Neural crest cell (in vitro differentiated cells): ENCODE measurements around the gene ATXN1L. TPM values are rescaled to one million over a fixed set of nuclear protein-coding genes. Genes with fewer than 3 reads are reported as not detected.

Experiments used
- DNase-seq: peaks from one replicate; pipeline ENCODE4 v3.0.0; 2021; ENCODE audit warnings: low read depth, mixed read lengths, low spot score
- H3K27ac Mint-ChIP-seq: one replicate; pipeline ENCODE4 v1.8.0; 2021; ENCODE audit warnings: mild to moderate bottlenecking, mixed read lengths; ENCODE audit not compliant: unreplicated experiment
- H3K27me3 Mint-ChIP-seq: 2 replicates; pipeline ENCODE4 v1.8.0; 2021; ENCODE audit warnings: low read depth, mild to moderate bottlenecking, mixed read lengths
- H3K36me3 Mint-ChIP-seq: 2 replicates; pipeline ENCODE4 v1.8.0; 2021; ENCODE audit warnings: low read depth, mild to moderate bottlenecking, mixed read lengths
- H3K4me1 Mint-ChIP-seq: 2 replicates; pipeline ENCODE4 v1.8.0; 2021; ENCODE audit warnings: mixed read lengths
- H3K4me3 Mint-ChIP-seq: one replicate; pipeline ENCODE4 v1.8.0; 2021; ENCODE audit warnings: mild to moderate bottlenecking, mixed read lengths
- H3K9me3 Mint-ChIP-seq: 2 replicates; pipeline ENCODE4 v1.8.0; 2021; ENCODE audit warnings: mixed read lengths
- CTCF ChIP-seq: fragments of 200-600 bp; sonication (generic); conservative IDR thresholded peaks from 2 replicates; pipeline ENCODE4 v1.5.0; 2021; ENCODE audit warnings: antibody characterized with exemption, mild to moderate bottlenecking
- total RNA-seq: library from RNA; stranded (reverse); gene quantifications from 2 replicates; pipeline ENCODE4 v1.2.1, GENCODE V29; 2021

ATXN1L gene
- total RNA-seq, 1 donor from 2014 or later: 28.4 TPM

GRCh38 chr16:71834291-71834690, 11.5 kb upstream of the ATXN1L start:
- no peak for DNase-seq
- no peak for TF ChIP-seq CTCF
- Mint-ChIP-seq H3K27ac (no peak overlapping the region), H3K36me3 (no peaks in the 10 kb centered on the region), H3K9me3 (no peaks in the 10 kb centered on the region), H3K4me1 (no peaks in the 10 kb centered on the region), H3K27me3 (no peaks in the 10 kb centered on the region), H3K4me3 (no peak overlapping the region)

- H3K27ac Mint-ChIP-seq: no peak overlapping the region
- H3K27me3 Mint-ChIP-seq: no peaks in the 10 kb centered on the region
- no peaks in the 10 kb centered on the region for H3K4me1 Mint-ChIP-seq
- no peak for TF ChIP-seq CTCF
- H3K4me3 Mint-ChIP-seq: no peak overlapping the region
- H3K36me3 Mint-ChIP-seq: no peaks in the 10 kb centered on the region
- no peaks in the 10 kb centered on the region for H3K9me3 Mint-ChIP-seq
- no peak for DNase-seq
Observed at GRCh38 chr16:71837150-71837549, 8.6 kb upstream of the ATXN1L start.

GRCh38 chr16:71840052-71840451, 5.7 kb upstream of the ATXN1L start:
- Mint-ChIP-seq H3K36me3 (no peaks in the 10 kb centered on the region), H3K4me1 (no peaks in the 10 kb centered on the region), H3K9me3 (no peaks in the 10 kb centered on the region), H3K27ac (no peak overlapping the region), H3K27me3 (no peaks in the 10 kb centered on the region), H3K4me3 (no peak overlapping the region)
- DNase-seq: no peak
- no peak for TF ChIP-seq CTCF

GRCh38 chr16:71843572-71843971, 2.2 kb upstream of the ATXN1L start:
- no peak overlapping the region for H3K27ac Mint-ChIP-seq
- no peaks in the 10 kb centered on the region for H3K27me3 Mint-ChIP-seq
- peaks cover 13% of the 10 kb centered on the region for H3K4me1 Mint-ChIP-seq
- TF ChIP-seq CTCF: no peak
- peaks cover 2% of the 10 kb centered on the region for H3K36me3 Mint-ChIP-seq
- DNase-seq: no peak
- peak overlapping the region; percentile 19 for H3K4me3 Mint-ChIP-seq
- no peaks in the 10 kb centered on the region for H3K9me3 Mint-ChIP-seq

GRCh38 chr16:71846431-71846830, 655 bp downstream of the ATXN1L start:
- Mint-ChIP-seq H3K4me1 (peaks cover 13% of the 10 kb centered on the region), H3K36me3 (peaks cover 11% of the 10 kb centered on the region), H3K27ac (peak overlapping the region; percentile 81), H3K9me3 (no peaks in the 10 kb centered on the region), H3K4me3 (peak overlapping the region; percentile 94), H3K27me3 (no peaks in the 10 kb centered on the region)
- no peak for TF ChIP-seq CTCF
- no peak for DNase-seq

GRCh38 chr16:71847096-71847495, 1.3 kb downstream of the ATXN1L start:
- no peaks in the 10 kb centered on the region for H3K9me3 Mint-ChIP-seq
- H3K27ac Mint-ChIP-seq: no peak overlapping the region
- peaks cover 13% of the 10 kb centered on the region for H3K4me1 Mint-ChIP-seq
- no peak for DNase-seq
- H3K27me3 Mint-ChIP-seq: no peaks in the 10 kb centered on the region
- peaks cover 11% of the 10 kb centered on the region for H3K36me3 Mint-ChIP-seq
- H3K4me3 Mint-ChIP-seq: peak overlapping the region; percentile 94
- no peak for TF ChIP-seq CTCF
